Skeletal muscle cell (primary cell): ENCODE data around the gene UCHL5.
A peak's percentile ranks its signal among the peaks of the same experiment; 100 is the strongest.
"Not testable (repeated sequence)": the region's sequence is repeated elsewhere in the genome, so short reads cannot be mapped to it uniquely, and the experiment has no call there.

Experiments used
- DNase-seq: peaks from one replicate; pipeline ENCODE4 v3.0.0-alpha.2; 2010; ENCODE audit warnings: low read depth
- H3K4me3 ChIP-seq: 2 replicates; pipeline ENCODE4 v1.5.1; 2011; ENCODE audit warnings: low read depth, mild to moderate bottlenecking, control low read depth, low read length, moderate library complexity

Gene UCHL5

GRCh38 chr1:193068013-193068412, 8.9 kb upstream of the UCHL5 start:
- no peak overlapping the region for H3K4me3 ChIP-seq

GRCh38 chr1:193066606-193067005, 7.4 kb upstream of the UCHL5 start:
- H3K4me3 ChIP-seq = no peak overlapping the region
- no peak for DNase-seq

More at GRCh38 chr1:193068013-193068412, 8.9 kb upstream of the UCHL5 start:
- no peak for DNase-seq

GRCh38 chr1:193065954-193066353, 6.8 kb upstream of the UCHL5 start:
- H3K4me3 ChIP-seq = no peak overlapping the region
- DNase-seq = no peak

GRCh38 chr1:193062698-193063463, 3.7 kb upstream of the UCHL5 start:
- no peak overlapping the region for H3K4me3 ChIP-seq
- DNase-seq = no peak

- peak overlapping the region; percentile 68 for H3K4me3 ChIP-seq
- DNase-seq = no peak
Measured at GRCh38 chr1:193060938-193061337, 1.8 kb upstream of the UCHL5 start.

GRCh38 chr1:193060406-193060805, 1.2 kb upstream of the UCHL5 start:
- H3K4me3 ChIP-seq = peak overlapping the region; percentile 68
- DNase-seq = no peak

GRCh38 chr1:193060115-193060403, 899 bp upstream of the UCHL5 start:
- peak overlapping the region; percentile 68 for H3K4me3 ChIP-seq
- DNase-seq = no peak

GRCh38 chr1:193058529-193059281, 455 bp downstream of the UCHL5 start:
- DNase-seq = no peak
- H3K4me3 ChIP-seq = peak overlapping the region; percentile 68

- no peak overlapping the region for H3K4me3 ChIP-seq
- DNase-seq = no peak
Measured at GRCh38 chr1:193054169-193054675, 4.9 kb downstream of the UCHL5 start.

GRCh38 chr1:193048913-193049312, 10.2 kb downstream of the UCHL5 start:
- DNase-seq, H3K4me3 ChIP-seq: not testable (repeated sequence)

GRCh38 chr1:193042766-193043691, 16.1 kb downstream of the UCHL5 start:
- DNase-seq = no peak
- H3K4me3 ChIP-seq = no peak overlapping the region

- DNase-seq = no peak
- no peak overlapping the region for H3K4me3 ChIP-seq
Measured at GRCh38 chr1:193040011-193040410, 19.1 kb downstream of the UCHL5 start.

- no peak for DNase-seq
- no peak overlapping the region for H3K4me3 ChIP-seq
Measured at GRCh38 chr1:193036337-193037047, 22.7 kb downstream of the UCHL5 start.

- DNase-seq = no peak
- no peak overlapping the region for H3K4me3 ChIP-seq
Measured at GRCh38 chr1:193033610-193034009, 25.6 kb downstream of the UCHL5 start.

- DNase-seq, H3K4me3 ChIP-seq: not testable (repeated sequence)
Measured at GRCh38 chr1:193032643-193033427, 26.3 kb downstream of the UCHL5 start.

GRCh38 chr1:193031431-193031830, 27.7 kb downstream of the UCHL5 start:
- no peak for DNase-seq
- no peak overlapping the region for H3K4me3 ChIP-seq

- no peak overlapping the region for H3K4me3 ChIP-seq
- no peak for DNase-seq
Measured at GRCh38 chr1:193030280-193030679, 28.9 kb downstream of the UCHL5 start.

- H3K4me3 ChIP-seq = no peak overlapping the region
- DNase-seq = no peak
Measured at GRCh38 chr1:193025218-193025617, 33.9 kb downstream of the UCHL5 start.
